Smooth muscle cell (in vitro differentiated cells): ENCODE results near the gene EIF5B. TPM values are rescaled to one million over a fixed set of nuclear protein-coding genes. Genes with fewer than 3 reads are reported as not detected.

Experiments used
- DNase-seq: peaks from one replicate; lab custom pipeline; 2025; ENCODE audit not compliant: unreplicated experiment; lab: John Stamatoyannopoulos, UW
- H2AFZ ChIP-seq: fragments of 200-600 bp; sonication (generic); 2 replicates; pipeline ENCODE4 v1.6.0; 2016; ENCODE audit warnings: antibody characterized with exemption, low read depth, mild to moderate bottlenecking
- H3F3A ChIP-seq: fragments of 200-600 bp; sonication (generic); 2 replicates; pipeline ENCODE4 v1.6.0; 2017; ENCODE audit warnings: antibody characterized with exemption, low read depth
- H3K27ac ChIP-seq: fragments of 200-600 bp; sonication (generic); 2 replicates; pipeline ENCODE4 v1.5.1; 2016; ENCODE audit warnings: low read depth, mild to moderate bottlenecking
- H3K27me3 ChIP-seq: fragments of 200-600 bp; sonication (generic); 2 replicates; pipeline ENCODE4 v1.6.1; 2016; ENCODE audit warnings: low read depth, mild to moderate bottlenecking
- H3K36me3 ChIP-seq: fragments of 200-600 bp; sonication (generic); 2 replicates; pipeline ENCODE4 v1.5.1; 2016; ENCODE audit warnings: low read depth
- H3K4me1 ChIP-seq: fragments of 200-600 bp; sonication (generic); 2 replicates; pipeline ENCODE4 v1.5.1; 2016; ENCODE audit warnings: low read depth
- H3K4me2 ChIP-seq: fragments of 200-600 bp; sonication (generic); 2 replicates; pipeline ENCODE4 v1.6.0; 2016; ENCODE audit warnings: mild to moderate bottlenecking
- H3K4me3 ChIP-seq: fragments of 200-600 bp; sonication (generic); 2 replicates; pipeline ENCODE4 v1.5.1; 2016; ENCODE audit warnings: mild to moderate bottlenecking
- H3K79me2 ChIP-seq: fragments of 200-600 bp; sonication (generic); 2 replicates; pipeline ENCODE4 v1.6.0; 2016; ENCODE audit warnings: low read depth, mild to moderate bottlenecking
- H3K9ac ChIP-seq: fragments of 200-600 bp; sonication (generic); 2 replicates; pipeline ENCODE4 v1.6.0; 2016; ENCODE audit warnings: low read depth
- H3K9me3 ChIP-seq: fragments of 200-600 bp; sonication (generic); replicated peaks from 2 replicates; pipeline ENCODE4 v1.5.1; 2016; ENCODE audit warnings: low read depth
- H4K20me1 ChIP-seq: fragments of 200-600 bp; sonication (generic); 2 replicates; pipeline ENCODE4 v1.6.0; 2016; ENCODE audit warnings: low read depth
- WGBS: methylation state at CpG from one replicate; pipeline ENCODE4 v1.1.7; 2016; ENCODE audit warnings: low lambda C conversion rate; 5-methylcytosine and 5-hydroxymethylcytosine counted together
- polyA plus RNA-seq: library from polyadenylated mRNA; unstranded; fragments of >200 nt; fragmentation: Nextera tagmentation; extraction: Ambion mirVana; gene quantifications from 2 replicates; pipeline ENCODE4 v1.2.1, GENCODE V29; 2016
- total RNA-seq: library from RNA; depleted of rRNA; stranded (reverse); fragments of >200 nt; gene quantifications from 2 replicates; pipeline ENCODE4 v1.2.3, GENCODE V29; 2014
- TF ChIP-seq, protein P1 (sequence below): fragments of 200-600 bp; sonication (generic); IDR thresholded peaks from 2 replicates; pipeline ENCODE4 v1.5.1; 2017; ENCODE audit warnings: borderline replicate concordance, mild to moderate bottlenecking, antibody characterized with exemption; ENCODE audit not compliant: insufficient read depth, poor library complexity, severe bottlenecking

The EIF5B gene
- total and polyA plus RNA-seq, 2 experiments from 2014 or later, result 17.1 to 23.3 TPM

DNA sequence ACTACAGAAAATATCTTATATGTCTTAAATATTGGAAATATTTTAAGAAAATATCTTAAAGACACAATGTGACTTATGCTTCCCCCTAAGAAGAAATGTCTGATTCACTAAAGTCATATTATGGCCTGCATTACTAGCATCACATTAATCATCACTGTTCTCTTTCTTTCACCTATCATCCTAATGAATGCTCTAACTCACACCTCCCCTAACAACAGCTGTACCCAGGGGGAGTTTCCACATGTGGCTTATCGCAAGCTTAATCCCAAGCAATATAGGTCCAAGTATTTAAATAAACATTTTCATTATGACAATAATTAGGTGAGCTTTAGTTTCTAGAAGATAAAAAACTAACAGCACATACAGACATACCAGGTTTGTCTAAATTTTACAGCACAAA lies 113.0 kb downstream of the EIF5B start:
- Histone ChIP-seq H4K20me1 (peaks cover 39% of the 10 kb centered on the region), H3K27ac (no peak overlapping the region), H3K4me1 (no peaks in the 10 kb centered on the region), H3F3A (no peaks in the 10 kb centered on the region), H3K79me2 (peaks cover 23% of the 10 kb centered on the region), H3K9ac (no peak overlapping the region), H3K27me3 (no peaks in the 10 kb centered on the region), H3K4me2 (no peak overlapping the region), H2AFZ (no peak overlapping the region), H3K36me3 (peaks cover 3% of the 10 kb centered on the region), H3K9me3 (no peaks in the 10 kb centered on the region), H3K4me3 (no peak overlapping the region)
- DNase-seq, result no peak
- WGBS, result 100% methylated on average over 1 of the region's 1 CpG
- TF ChIP-seq, protein P1, sequence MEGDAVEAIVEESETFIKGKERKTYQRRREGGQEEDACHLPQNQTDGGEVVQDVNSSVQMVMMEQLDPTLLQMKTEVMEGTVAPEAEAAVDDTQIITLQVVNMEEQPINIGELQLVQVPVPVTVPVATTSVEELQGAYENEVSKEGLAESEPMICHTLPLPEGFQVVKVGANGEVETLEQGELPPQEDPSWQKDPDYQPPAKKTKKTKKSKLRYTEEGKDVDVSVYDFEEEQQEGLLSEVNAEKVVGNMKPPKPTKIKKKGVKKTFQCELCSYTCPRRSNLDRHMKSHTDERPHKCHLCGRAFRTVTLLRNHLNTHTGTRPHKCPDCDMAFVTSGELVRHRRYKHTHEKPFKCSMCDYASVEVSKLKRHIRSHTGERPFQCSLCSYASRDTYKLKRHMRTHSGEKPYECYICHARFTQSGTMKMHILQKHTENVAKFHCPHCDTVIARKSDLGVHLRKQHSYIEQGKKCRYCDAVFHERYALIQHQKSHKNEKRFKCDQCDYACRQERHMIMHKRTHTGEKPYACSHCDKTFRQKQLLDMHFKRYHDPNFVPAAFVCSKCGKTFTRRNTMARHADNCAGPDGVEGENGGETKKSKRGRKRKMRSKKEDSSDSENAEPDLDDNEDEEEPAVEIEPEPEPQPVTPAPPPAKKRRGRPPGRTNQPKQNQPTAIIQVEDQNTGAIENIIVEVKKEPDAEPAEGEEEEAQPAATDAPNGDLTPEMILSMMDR, result no peak

Other genes with a start within 250 kb of the EIF5B start
- gene C2orf15, start 195.7 kb upstream of the EIF5B start, total RNA-seq, result 0.13 and 0.18 TPM in 2 replicates
- 2.0 TPM in 1 of 2 replicates, not detected in the other for gene C2orf15, start 195.7 kb upstream of the EIF5B start, polyA plus RNA-seq
- 1.3 and 30.4 TPM in 2 replicates for gene TSGA10, start 182.4 kb upstream of the EIF5B start, total RNA-seq
- 1.1 and 3.4 TPM in 2 replicates for gene TSGA10, start 182.4 kb upstream of the EIF5B start, polyA plus RNA-seq
- gene LIPT1, start 182.4 kb upstream of the EIF5B start, total RNA-seq, result 1.5 and 4.7 TPM in 2 replicates
- gene LIPT1, start 182.4 kb upstream of the EIF5B start, polyA plus RNA-seq, result 1.9 and 3.0 TPM in 2 replicates
- gene MITD1, start 156.3 kb upstream of the EIF5B start, total RNA-seq, result 53.5 and 60.2 TPM in 2 replicates
- 31.5 and 38.6 TPM in 2 replicates for gene MITD1, start 156.3 kb upstream of the EIF5B start, polyA plus RNA-seq
- 20.8 and 23.1 TPM in 2 replicates for gene MRPL30, start 156.2 kb upstream of the EIF5B start, total RNA-seq
- gene MRPL30, start 156.2 kb upstream of the EIF5B start, polyA plus RNA-seq, result 16.5 and 18.8 TPM in 2 replicates
- not detected in 2 replicates for gene LYG2, start 81.7 kb upstream of the EIF5B start, total RNA-seq
- gene LYG2, start 81.7 kb upstream of the EIF5B start, polyA plus RNA-seq, result not detected in 2 replicates
- gene LYG1, start 36.2 kb upstream of the EIF5B start, total RNA-seq, result 1.1 and 1.6 TPM in 2 replicates
- 0.16 and 1.5 TPM in 2 replicates for gene LYG1, start 36.2 kb upstream of the EIF5B start, polyA plus RNA-seq
- 53.8 and 66.5 TPM in 2 replicates for gene TXNDC9, start 1.1 kb upstream of the EIF5B start, total RNA-seq
- 38.0 and 41.2 TPM in 2 replicates for gene TXNDC9, start 1.1 kb upstream of the EIF5B start, polyA plus RNA-seq
- 20.6 and 38.9 TPM in 2 replicates for gene REV1, start 152.6 kb downstream of the EIF5B start, total RNA-seq
- 9.5 and 20.2 TPM in 2 replicates for gene REV1, start 152.6 kb downstream of the EIF5B start, polyA plus RNA-seq